GM12875 (cell line): ENCODE results near the gene CBARP.

Experiments used
- H3K4me3 ChIP-seq: one replicate; pipeline ENCODE4 v1.5.1; 2011; ENCODE audit warnings: low read depth, low read length, control low read depth
- TF ChIP-seq, protein P1 (sequence below): IDR thresholded peaks from 2 replicates; pipeline ENCODE4 v1.5.1; 2011; ENCODE audit warnings: low read depth, mild to moderate bottlenecking, control low read depth, inconsistent platforms, low read length, moderate library complexity, borderline replicate concordance; ENCODE audit not compliant: insufficient read depth

The CBARP gene

DNA sequence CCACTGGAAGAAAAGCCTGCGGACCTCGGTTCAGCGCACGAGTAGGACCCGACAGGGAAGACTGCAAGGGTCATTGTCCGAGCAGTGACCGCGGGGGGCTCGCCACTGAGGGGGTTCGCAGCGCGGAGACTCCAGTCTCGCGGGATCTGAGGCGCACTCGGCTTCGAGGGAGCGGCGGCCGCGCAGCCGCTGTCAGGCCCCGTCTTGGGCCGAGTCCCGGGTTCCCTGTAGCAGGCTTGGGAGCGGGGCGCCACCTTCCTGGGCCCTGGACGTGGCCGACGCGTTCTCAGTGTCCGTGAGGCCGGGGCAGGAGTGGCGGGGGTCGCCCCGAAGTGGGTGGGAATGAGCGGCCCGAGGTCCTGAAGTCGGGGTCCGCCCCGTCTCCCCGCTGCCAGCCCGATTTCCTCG lies 37.1 kb upstream of the CBARP start:
- TF ChIP-seq, protein P1, sequence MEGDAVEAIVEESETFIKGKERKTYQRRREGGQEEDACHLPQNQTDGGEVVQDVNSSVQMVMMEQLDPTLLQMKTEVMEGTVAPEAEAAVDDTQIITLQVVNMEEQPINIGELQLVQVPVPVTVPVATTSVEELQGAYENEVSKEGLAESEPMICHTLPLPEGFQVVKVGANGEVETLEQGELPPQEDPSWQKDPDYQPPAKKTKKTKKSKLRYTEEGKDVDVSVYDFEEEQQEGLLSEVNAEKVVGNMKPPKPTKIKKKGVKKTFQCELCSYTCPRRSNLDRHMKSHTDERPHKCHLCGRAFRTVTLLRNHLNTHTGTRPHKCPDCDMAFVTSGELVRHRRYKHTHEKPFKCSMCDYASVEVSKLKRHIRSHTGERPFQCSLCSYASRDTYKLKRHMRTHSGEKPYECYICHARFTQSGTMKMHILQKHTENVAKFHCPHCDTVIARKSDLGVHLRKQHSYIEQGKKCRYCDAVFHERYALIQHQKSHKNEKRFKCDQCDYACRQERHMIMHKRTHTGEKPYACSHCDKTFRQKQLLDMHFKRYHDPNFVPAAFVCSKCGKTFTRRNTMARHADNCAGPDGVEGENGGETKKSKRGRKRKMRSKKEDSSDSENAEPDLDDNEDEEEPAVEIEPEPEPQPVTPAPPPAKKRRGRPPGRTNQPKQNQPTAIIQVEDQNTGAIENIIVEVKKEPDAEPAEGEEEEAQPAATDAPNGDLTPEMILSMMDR = no peak
- peak overlapping the region; percentile 53 for H3K4me3 ChIP-seq

DNA sequence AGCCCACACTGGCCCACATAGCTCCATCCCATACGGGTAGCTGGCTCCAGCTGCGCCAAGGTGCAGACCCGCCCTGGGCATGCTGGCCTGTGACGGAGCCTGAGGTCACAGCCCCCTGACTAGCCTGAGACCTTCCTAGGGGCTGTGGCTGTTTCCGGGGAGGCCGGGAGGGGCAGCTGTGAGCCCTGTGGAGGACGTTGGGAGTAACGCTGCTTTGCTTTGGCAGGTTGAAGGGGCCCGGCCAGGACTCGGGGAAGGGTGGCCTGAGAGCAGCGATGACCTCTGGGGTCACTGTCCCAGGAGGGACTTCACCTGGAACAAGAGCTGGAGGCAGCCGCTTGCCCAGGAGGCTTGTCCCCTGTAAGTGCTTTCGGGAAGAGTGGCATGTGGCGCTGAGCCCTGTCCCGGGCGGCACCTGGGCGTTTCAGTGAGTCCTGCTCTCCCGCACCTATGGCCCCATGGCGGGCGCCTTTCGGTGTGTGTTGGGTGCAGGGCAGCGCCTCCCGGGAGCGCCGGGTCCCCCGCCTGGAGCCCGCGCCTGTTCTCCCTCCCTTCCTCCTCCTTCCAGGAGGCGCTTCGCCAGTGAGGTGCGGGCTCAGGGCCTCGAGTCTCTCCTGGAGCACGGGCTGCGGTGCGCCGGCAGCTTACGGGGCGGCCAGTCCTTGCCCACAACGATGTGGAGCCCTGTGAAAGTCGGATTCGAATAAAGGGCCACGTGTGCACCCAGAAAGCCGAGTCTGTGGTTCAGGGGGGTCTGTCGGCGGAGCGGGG lies 36.5 kb upstream of the CBARP start:
- TF ChIP-seq, protein P1 = no peak
- H3K4me3 ChIP-seq = peak overlapping the region; percentile 53

DNA sequence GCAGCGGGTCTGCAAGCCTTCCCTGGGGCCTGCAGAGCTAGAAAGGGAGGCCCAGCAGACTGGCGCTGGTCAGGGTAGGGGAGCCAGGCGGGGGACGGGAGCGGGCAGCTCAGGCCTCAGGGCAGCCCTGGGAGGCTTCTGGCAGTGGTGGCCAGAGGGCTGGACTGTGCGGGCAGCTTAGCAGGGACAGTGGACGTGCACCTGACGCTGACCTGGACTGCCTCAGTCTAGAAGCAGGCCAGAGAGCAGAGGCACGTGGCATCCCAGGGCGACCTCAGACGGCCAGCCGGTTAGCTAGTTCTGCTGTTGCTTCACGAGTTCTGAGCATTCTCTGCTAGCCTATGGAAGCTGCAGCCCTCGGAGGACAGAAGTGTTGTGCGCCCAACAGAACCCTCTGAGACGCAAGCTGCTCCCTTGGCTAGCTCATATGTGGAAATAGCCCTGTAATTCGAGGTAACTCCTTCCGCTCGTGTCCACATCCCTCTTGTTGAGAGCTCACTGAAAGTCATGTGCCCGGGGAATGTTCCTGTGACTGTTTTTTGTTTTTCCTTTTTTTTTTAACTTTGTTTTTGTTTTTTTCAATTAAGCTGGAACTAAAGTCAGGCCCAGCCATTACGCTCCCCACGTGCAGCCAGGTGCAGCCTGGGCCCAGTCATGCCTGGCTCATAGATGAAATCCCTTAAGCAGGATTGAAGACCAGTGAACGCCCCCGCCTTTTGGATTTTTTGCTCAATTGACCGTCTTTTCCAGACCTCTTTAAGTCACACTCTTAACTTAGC lies 35.6 kb upstream of the CBARP start:
- H3K4me3 ChIP-seq = no peak overlapping the region

DNA sequence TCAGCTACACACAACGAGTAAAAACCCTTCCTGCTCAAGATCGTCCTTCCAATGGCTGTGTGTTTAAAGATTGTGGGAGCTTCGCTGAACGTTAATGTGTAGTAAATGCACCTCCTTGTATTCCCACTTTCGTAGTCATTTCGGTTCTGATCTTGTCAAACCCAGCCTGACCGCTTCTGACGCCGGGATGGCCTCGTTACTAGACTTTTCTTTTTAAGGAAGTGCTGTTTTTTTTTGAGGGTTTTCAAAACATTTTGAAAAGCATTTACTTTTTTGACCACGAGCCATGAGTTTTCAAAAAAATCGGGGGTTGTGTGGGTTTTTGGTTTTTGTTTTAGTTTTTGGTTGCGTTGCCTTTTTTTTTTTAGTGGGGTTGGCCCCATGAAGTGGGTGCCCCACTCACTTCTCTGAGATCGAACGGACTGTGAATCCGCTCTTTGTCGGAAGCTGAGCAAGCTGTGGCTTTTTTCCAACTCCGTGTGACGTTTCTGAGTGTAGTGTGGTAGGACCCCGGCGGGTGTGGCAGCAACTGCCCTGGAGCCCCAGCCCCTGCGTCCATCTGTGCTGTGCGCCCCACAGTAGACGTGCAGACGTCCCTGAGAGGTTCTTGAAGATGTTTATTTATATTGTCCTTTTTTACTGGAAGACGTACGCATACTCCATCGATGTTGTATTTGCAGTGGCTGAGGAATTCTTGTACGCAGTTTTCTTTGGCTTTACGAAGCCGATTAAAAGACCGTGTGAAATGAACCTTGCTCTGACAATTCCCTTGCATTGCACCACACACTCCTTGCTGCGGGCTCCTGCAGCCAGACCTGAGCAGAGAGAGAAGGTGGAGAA lies 34.8 kb upstream of the CBARP start:
- no peak overlapping the region for H3K4me3 ChIP-seq
- TF ChIP-seq, protein P1 = no peak

More for the DNA sequence above, 35.6 kb upstream of the CBARP start:
- TF ChIP-seq, protein P1 = no peak

DNA sequence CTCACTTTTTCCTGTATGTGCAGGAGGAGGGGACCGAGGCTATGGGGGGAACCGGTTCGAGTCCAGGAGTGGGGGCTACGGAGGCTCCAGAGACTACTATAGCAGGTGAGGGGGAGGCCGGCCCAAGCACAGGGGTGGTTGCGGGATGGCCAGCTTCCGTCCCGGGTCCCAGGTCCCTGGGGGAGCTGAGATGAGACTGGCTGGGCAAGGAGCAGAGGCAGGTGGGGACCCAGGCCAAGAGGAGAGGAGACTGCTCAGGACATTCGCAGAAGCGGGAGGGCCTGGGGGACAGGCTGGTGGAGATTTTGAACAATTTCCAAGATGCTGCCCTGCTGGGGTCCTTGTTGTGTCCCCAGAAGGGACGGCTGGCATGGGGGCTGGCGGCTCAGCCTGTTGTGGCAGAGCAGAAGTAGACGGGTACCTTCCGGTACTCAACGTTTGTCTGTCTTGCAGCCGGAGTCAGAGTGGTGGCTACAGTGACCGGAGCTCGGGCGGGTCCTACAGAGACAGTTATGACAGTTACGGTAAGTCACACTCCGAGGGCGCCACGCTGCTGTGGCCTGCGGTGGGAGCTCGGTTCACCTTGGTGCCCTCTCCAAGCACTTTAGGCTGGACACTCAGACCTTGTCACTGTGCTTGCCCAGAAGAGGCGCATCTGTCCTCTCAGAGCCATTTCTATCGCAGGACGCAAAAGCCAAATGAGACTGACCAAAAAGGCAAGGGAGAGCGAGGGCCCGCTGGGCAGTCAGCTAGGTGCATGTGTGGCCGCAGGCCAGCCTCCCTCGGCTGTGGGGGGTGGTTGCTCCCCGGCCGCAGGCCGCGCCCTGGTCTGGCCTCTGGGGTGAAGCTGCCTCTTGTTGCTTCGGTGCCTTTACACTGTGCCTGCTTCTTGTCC lies 34.0 kb upstream of the CBARP start:
- no peak overlapping the region for H3K4me3 ChIP-seq
- TF ChIP-seq, protein P1 = no peak

DNA sequence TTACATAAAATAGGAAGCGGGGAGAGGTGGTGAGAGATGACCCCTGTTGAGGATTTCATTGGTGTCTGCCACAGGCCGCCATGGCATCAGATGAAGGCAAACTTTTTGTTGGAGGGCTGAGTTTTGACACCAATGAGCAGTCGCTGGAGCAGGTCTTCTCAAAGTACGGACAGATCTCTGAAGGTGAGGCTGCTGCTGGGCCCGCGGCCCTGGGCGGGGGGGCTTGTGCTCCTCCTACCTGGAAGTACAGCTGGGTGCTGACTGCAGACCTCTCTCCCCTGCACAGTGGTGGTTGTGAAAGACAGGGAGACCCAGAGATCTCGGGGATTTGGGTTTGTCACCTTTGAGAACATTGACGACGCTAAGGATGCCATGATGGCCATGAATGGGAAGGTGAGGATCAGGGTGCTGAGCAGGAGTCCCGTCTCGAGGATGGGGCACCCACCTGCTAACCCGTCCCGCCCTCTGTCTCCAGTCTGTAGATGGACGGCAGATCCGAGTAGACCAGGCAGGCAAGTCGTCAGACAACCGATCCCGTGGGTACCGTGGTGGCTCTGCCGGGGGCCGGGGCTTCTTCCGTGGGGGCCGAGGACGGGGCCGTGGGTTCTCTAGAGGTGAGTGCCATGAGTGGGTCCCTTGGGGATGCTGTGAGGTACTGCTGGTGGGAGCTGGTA lies 33.2 kb upstream of the CBARP start:
- TF ChIP-seq, protein P1 = no peak
- H3K4me3 ChIP-seq = no peak overlapping the region
